Putamen (tissue), 1 donor: ENCODE data around the gene DCK.
"Not testable (repeated sequence)": the region's sequence is repeated elsewhere in the genome, so short reads cannot be mapped to it uniquely, and the experiment has no call there.

Source experiments
- DNase-seq: peaks from one replicate; pipeline ENCODE4 v3.0.0-alpha.2; 2016; ENCODE audit warnings: low spot score

Gene DCK

GRCh38 chr4:71001363-71001762 is 7.9 kb downstream of the DCK start:
- not testable (repeated sequence) for DNase-seq

GRCh38 chr4:71004281-71004851 is 10.9 kb downstream of the DCK start:
- no peak for DNase-seq

GRCh38 chr4:71005025-71005424 is 11.6 kb downstream of the DCK start:
- not testable (repeated sequence) for DNase-seq

GRCh38 chr4:71006203-71006907 is 12.9 kb downstream of the DCK start:
- DNase-seq: no peak

GRCh38 chr4:71008196-71008595 is 14.7 kb downstream of the DCK start:
- DNase-seq: no peak

- no peak for DNase-seq
These were observed 15.6 kb downstream of the DCK start for GRCh38 chr4:71009086-71009485.

GRCh38 chr4:71009890-71010588 is 16.6 kb downstream of the DCK start:
- no peak for DNase-seq

GRCh38 chr4:71011451-71011850 is 18.0 kb downstream of the DCK start:
- DNase-seq: no peak

GRCh38 chr4:71017391-71017790 is 23.9 kb downstream of the DCK start:
- DNase-seq: not testable (repeated sequence)

GRCh38 chr4:71020611-71021010 is 27.2 kb downstream of the DCK start:
- DNase-seq: no peak

GRCh38 chr4:71025654-71026053 is 32.2 kb downstream of the DCK start:
- DNase-seq: no peak

GRCh38 chr4:71026086-71026485 is 32.6 kb downstream of the DCK start:
- peak; percentile 14 for DNase-seq

- no peak for DNase-seq
These were observed 34.2 kb downstream of the DCK start for GRCh38 chr4:71027611-71028010.

GRCh38 chr4:71029504-71029903 is 36.1 kb downstream of the DCK start:
- no peak for DNase-seq

- not testable (repeated sequence) for DNase-seq
These were observed 38.7 kb downstream of the DCK start for GRCh38 chr4:71032106-71032505.

GRCh38 chr4:71045256-71045655 is 51.8 kb downstream of the DCK start:
- no peak for DNase-seq

- no peak for DNase-seq
These were observed 55.9 kb downstream of the DCK start for GRCh38 chr4:71049395-71049794.

- DNase-seq: no peak
These were observed 57.4 kb downstream of the DCK start for GRCh38 chr4:71050809-71051208.

GRCh38 chr4:71052034-71052433 is 58.6 kb downstream of the DCK start:
- no peak for DNase-seq

- DNase-seq: no peak
These were observed 59.3 kb downstream of the DCK start for GRCh38 chr4:71052716-71053115.

GRCh38 chr4:71053613-71054012 is 60.2 kb downstream of the DCK start:
- DNase-seq: not testable (repeated sequence)

- DNase-seq: not testable (repeated sequence)
These were observed 66.1 kb downstream of the DCK start for GRCh38 chr4:71059573-71059972.

GRCh38 chr4:71062436-71062835 is 69.0 kb downstream of the DCK start:
- no peak for DNase-seq
